ENCODE results near the gene GATA6. TPM values are rescaled to one million over a fixed set of nuclear protein-coding genes. Genes with fewer than 3 reads are reported as not detected.

Gene GATA6
- total and polyA plus RNA-seq, 4 donors = 0.29 to 4.6 (median 0.66) TPM

Small RNAs within 50 kb of the gene (small RNA-seq; reads per million reads assigned to genes)
- not detected for gene RNU6-702P (ENCODE audit: low replicate concordance)
- gene RNU6ATAC20P (ENCODE audit: low replicate concordance) = not detected

Other genes with a start within 250 kb of the GATA6 start
- not detected for gene CTAGE1, start 248.3 kb downstream of the GATA6 start, total RNA-seq
- gene CTAGE1, start 248.3 kb downstream of the GATA6 start, polyA plus RNA-seq (ENCODE audit: insufficient read length in 2 of 2) = not detected

Measured in spinal cord (tissue), 4 donors.